Hypothalamus (tissue), 51 donors: ENCODE measurements around the gene TTC12.
"Not testable (repeated sequence)": the region's sequence is repeated elsewhere in the genome, so short reads cannot be mapped to it uniquely, and the experiment has no call there.

ENCODE experiments used
- DNase-seq, 51 donors: peaks; one replicate each; lab custom pipeline; 2025; lab: John Stamatoyannopoulos, UW

TTC12 gene

GRCh38 chr11:113283881-113284280 is 30.5 kb upstream of the TTC12 start:
- no peak for DNase-seq

- no peak for DNase-seq
Observed at GRCh38 chr11:113286009-113286408, 28.4 kb upstream of the TTC12 start.

- no peak for DNase-seq
Observed at GRCh38 chr11:113286509-113287497, 27.6 kb upstream of the TTC12 start.

GRCh38 chr11:113287801-113288200 is 26.6 kb upstream of the TTC12 start:
- DNase-seq = no peak

GRCh38 chr11:113288286-113288863 is 26.0 kb upstream of the TTC12 start:
- no peak for DNase-seq

- DNase-seq = peak in 44 of 51 donors; percentile 19 to 78 (median 48)
Observed at GRCh38 chr11:113289431-113290187, 24.8 kb upstream of the TTC12 start.

GRCh38 chr11:113293936-113294335 is 20.4 kb upstream of the TTC12 start:
- DNase-seq = no peak

GRCh38 chr11:113295993-113296392 is 18.4 kb upstream of the TTC12 start:
- DNase-seq = no peak

- DNase-seq = no peak
Observed at GRCh38 chr11:113296447-113297205, 17.8 kb upstream of the TTC12 start.

GRCh38 chr11:113298496-113298895 is 15.9 kb upstream of the TTC12 start:
- not testable (repeated sequence) for DNase-seq

GRCh38 chr11:113304916-113305315 is 9.5 kb upstream of the TTC12 start:
- no peak for DNase-seq

- peak in 48 of 51 donors; percentile 10 to 87 (median 62) for DNase-seq
Observed at GRCh38 chr11:113305440-113306336, 8.7 kb upstream of the TTC12 start.

- no peak for DNase-seq
Observed at GRCh38 chr11:113308601-113309000, 5.8 kb upstream of the TTC12 start.

GRCh38 chr11:113311536-113311935 is 2.8 kb upstream of the TTC12 start:
- no peak for DNase-seq

- no peak for DNase-seq
Observed at GRCh38 chr11:113313601-113314000, 782 bp upstream of the TTC12 start.

- no peak for DNase-seq
Observed at GRCh38 chr11:113314065-113314388, 356 bp upstream of the TTC12 start.

- DNase-seq = no peak
Observed at GRCh38 chr11:113315811-113316210, 1.4 kb downstream of the TTC12 start.

- DNase-seq = no peak
Observed at GRCh38 chr11:113316256-113316655, 1.9 kb downstream of the TTC12 start.

GRCh38 chr11:113317339-113317738 is 3.0 kb downstream of the TTC12 start:
- DNase-seq = no peak

GRCh38 chr11:113319085-113319484 is 4.7 kb downstream of the TTC12 start:
- DNase-seq = no peak
